Measurements from ENCODE around the gene NOL3. TPM values are rescaled to one million over a fixed set of nuclear protein-coding genes. Genes with fewer than 3 reads are reported as not detected.

The NOL3 gene
- total RNA-seq, 1 donor from 2014 or later: 31.3 TPM

GRCh38 chr16:67188323-67188722 lies 18.0 kb downstream of the NOL3 start:
- DNase-seq (ENCODE audit: low spot score): no peak

- no peak for DNase-seq (ENCODE audit: low spot score)
Measured at GRCh38 chr16:67188798-67189197, 18.5 kb downstream of the NOL3 start.

GRCh38 chr16:67190041-67190440 lies 19.7 kb downstream of the NOL3 start, which contains the start of gene EXOC3L1:
TSS of gene EXOC3L1 (minus strand) at chr16:67190136. CDS start at chr16:67189676, 460 bp downstream.
- no peak for DNase-seq (ENCODE audit: low spot score)

- DNase-seq (ENCODE audit: low spot score): no peak
Measured at GRCh38 chr16:67190448-67191399, 20.4 kb downstream of the NOL3 start.

GRCh38 chr16:67191411-67191994 lies 21.2 kb downstream of the NOL3 start:
- DNase-seq (ENCODE audit: low spot score): no peak

- DNase-seq (ENCODE audit: low spot score): peak; percentile 96
Measured at GRCh38 chr16:67191995-67192681, 21.8 kb downstream of the NOL3 start, which contains the start of gene E2F4. TSS of gene E2F4 (plus strand) at chr16:67192155. CDS start at chr16:67192228, 73 bp downstream.

- no peak for DNase-seq (ENCODE audit: low spot score)
Measured at GRCh38 chr16:67192781-67193361, 22.5 kb downstream of the NOL3 start.

GRCh38 chr16:67193536-67193935 lies 23.2 kb downstream of the NOL3 start:
- DNase-seq (ENCODE audit: low spot score): no peak

GRCh38 chr16:67194260-67194659 lies 23.9 kb downstream of the NOL3 start:
- no peak for DNase-seq (ENCODE audit: low spot score)

GRCh38 chr16:67195676-67196075 lies 25.3 kb downstream of the NOL3 start:
- DNase-seq (ENCODE audit: low spot score): no peak

- no peak for DNase-seq (ENCODE audit: low spot score)
Measured at GRCh38 chr16:67196881-67197280, 26.5 kb downstream of the NOL3 start.

GRCh38 chr16:67197704-67198103 lies 27.4 kb downstream of the NOL3 start:
- no peak for DNase-seq (ENCODE audit: low spot score)

GRCh38 chr16:67198238-67198734 lies 27.9 kb downstream of the NOL3 start:
- DNase-seq (ENCODE audit: low spot score): no peak

- DNase-seq (ENCODE audit: low spot score): no peak
Measured at GRCh38 chr16:67199011-67199807, 28.9 kb downstream of the NOL3 start, which contains the start of gene ELMO3. TSS of gene ELMO3 (plus strand) at chr16:67199131. CDS start at chr16:67199327, 196 bp downstream.

GRCh38 chr16:67199808-67200198 lies 29.5 kb downstream of the NOL3 start:
- DNase-seq (ENCODE audit: low spot score): no peak

GRCh38 chr16:67200491-67200890 lies 30.2 kb downstream of the NOL3 start:
- no peak for DNase-seq (ENCODE audit: low spot score)

- DNase-seq (ENCODE audit: low spot score): no peak
Measured at GRCh38 chr16:67201411-67202345, 31.3 kb downstream of the NOL3 start.

GRCh38 chr16:67202426-67202825 lies 32.1 kb downstream of the NOL3 start:
- DNase-seq (ENCODE audit: low spot score): no peak

GRCh38 chr16:67202956-67203493 lies 32.7 kb downstream of the NOL3 start:
- no peak for DNase-seq (ENCODE audit: low spot score)

Data from mesenteric fat pad (tissue), 1 donor.